ENCODE data around the gene SYTL3.

DNA sequence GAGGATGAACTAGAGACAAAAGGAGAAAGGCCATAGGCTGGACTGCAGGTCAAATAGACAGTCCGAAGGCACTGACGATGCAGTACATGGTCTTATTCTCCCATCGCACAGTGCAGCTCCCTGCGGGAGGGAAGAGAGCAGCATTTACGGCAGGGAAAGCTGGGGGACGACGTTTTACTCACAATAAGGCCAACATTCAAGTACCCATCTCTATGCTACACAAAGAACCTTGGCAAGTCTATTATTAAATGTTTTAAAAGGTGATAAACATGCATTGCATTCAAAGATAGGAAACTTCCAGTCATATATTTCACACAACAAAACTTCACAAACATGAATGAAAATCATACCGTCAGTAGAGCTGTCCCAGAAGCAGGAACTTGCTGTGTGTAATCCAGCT is 13.1 kb upstream of the SYTL3 start:
- TF ChIP-seq, protein P1, sequence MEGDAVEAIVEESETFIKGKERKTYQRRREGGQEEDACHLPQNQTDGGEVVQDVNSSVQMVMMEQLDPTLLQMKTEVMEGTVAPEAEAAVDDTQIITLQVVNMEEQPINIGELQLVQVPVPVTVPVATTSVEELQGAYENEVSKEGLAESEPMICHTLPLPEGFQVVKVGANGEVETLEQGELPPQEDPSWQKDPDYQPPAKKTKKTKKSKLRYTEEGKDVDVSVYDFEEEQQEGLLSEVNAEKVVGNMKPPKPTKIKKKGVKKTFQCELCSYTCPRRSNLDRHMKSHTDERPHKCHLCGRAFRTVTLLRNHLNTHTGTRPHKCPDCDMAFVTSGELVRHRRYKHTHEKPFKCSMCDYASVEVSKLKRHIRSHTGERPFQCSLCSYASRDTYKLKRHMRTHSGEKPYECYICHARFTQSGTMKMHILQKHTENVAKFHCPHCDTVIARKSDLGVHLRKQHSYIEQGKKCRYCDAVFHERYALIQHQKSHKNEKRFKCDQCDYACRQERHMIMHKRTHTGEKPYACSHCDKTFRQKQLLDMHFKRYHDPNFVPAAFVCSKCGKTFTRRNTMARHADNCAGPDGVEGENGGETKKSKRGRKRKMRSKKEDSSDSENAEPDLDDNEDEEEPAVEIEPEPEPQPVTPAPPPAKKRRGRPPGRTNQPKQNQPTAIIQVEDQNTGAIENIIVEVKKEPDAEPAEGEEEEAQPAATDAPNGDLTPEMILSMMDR (conservative IDR thresholded peaks at IDR 0.05; ENCODE audit: low read length) = no peak
- no peak for TF ChIP-seq EZH2phosphoT487 (IDR thresholded peaks at IDR 0.05; ENCODE audit: borderline replicate concordance)
